Measurements from ENCODE around the gene FLT1. TPM values are rescaled to one million over a fixed set of nuclear protein-coding genes. Genes with fewer than 3 reads are reported as not detected.

The FLT1 gene
- total RNA-seq, 1 experiment from 2014 or later: 0.25 TPM

- Histone ChIP-seq H3K27me3 (ENCODE audit: insufficient read depth, low read length) (peaks cover 13% of the 10 kb centered on the region; the same call in 1 of the 2 replicates), H3K27ac (ENCODE audit: low read depth, low read length) (no peak overlapping the region), H3K4me1 (ENCODE audit: control insufficient read depth in 1 of 2, insufficient read depth in 2 of 2, low read length in 2 of 2) (no peaks in the 10 kb centered on the region), H4K20me1 (ENCODE audit: insufficient read depth) (no peaks in the 10 kb centered on the region), H3K9me3 (ENCODE audit: control insufficient read depth in 1 of 2, insufficient read depth in 1 of 2, low read depth in 1 of 2, low read length in 2 of 2) (no peaks in the 10 kb centered on the region), H3K4me2 (ENCODE audit: low read length) (no peak overlapping the region), H3K9ac (ENCODE audit: low read length) (no peak overlapping the region), H3K4me3 (replicated peaks in 1 of 2; ENCODE audit: low read depth in 1 of 2, low read length in 2 of 2) (no peak overlapping the region), H3K79me2 (ENCODE audit: insufficient read depth, low read length) (no peaks in the 10 kb centered on the region), H3K9me2 (ENCODE audit: insufficient read depth) (no peaks in the 10 kb centered on the region), H2AFZ (ENCODE audit: low read depth, low read length, poor library complexity, severe bottlenecking) (no peak overlapping the region), H3K36me3 (ENCODE audit: control insufficient read depth in 1 of 2, insufficient read depth in 2 of 2, low read length in 2 of 2) (no peaks in the 10 kb centered on the region)
- intact Hi-C loops (cut with micrococcal nuclease): no loop called here
- no peak for TF ChIP-seq CBX3 (IDR thresholded peaks at IDR 0.05; ENCODE audit: low read depth)
- TF ChIP-seq EGR1 (IDR thresholded peaks at IDR 0.05; ENCODE audit: low read depth): no peak
- no peak for TF ChIP-seq CTCF (IDR thresholded peaks at IDR 0.05 in 2 of 3, conservative IDR thresholded peaks at IDR 0.05 in 1 of 3; ENCODE audit: borderline replicate concordance in 1 of 3, insufficient read depth in 1 of 3, low read depth in 2 of 3, low read length in 2 of 3)
- no peak for TF ChIP-seq ZBTB33 (IDR thresholded peaks at IDR 0.05; ENCODE audit: extremely low read depth, insufficient replicate concordance, low read length)
- no peak for TF ChIP-seq RAD21 (IDR thresholded peaks at IDR 0.05; ENCODE audit: low read depth)
- no peak for TF ChIP-seq ELF1 (IDR thresholded peaks at IDR 0.05; ENCODE audit: borderline replicate concordance, low read depth)
- no peak for TF ChIP-seq SRF (IDR thresholded peaks at IDR 0.05; ENCODE audit: low read depth)
- TF ChIP-seq JUND (IDR thresholded peaks at IDR 0.05): no peak
- TF ChIP-seq POLR2A (IDR thresholded peaks at IDR 0.05; ENCODE audit: borderline replicate concordance, extremely low read depth, insufficient read depth, insufficient read length): no peak
- TF ChIP-seq EZH2phosphoT487 (IDR thresholded peaks at IDR 0.05; ENCODE audit: borderline replicate concordance): no peak
- RAD21 ChIA-PET (ENCODE audit: low non-redundant PET in 1 of 2, low total read pairs in 2 of 2, uncharacterized antibody in 2 of 2, unreplicated experiment in 2 of 2): no interaction called here
- DNase-seq (ENCODE audit: low read depth, low spot score): no peak
- BruUV-seq (replicated peaks): no TSS peak
- CTCF ChIA-PET: no interaction called here
- ATAC-seq: no peak
- POLR2A ChIA-PET: no interaction called here
These were observed 110.1 kb downstream of the FLT1 start for GRCh38 chr13:28384789-28385188.
